NCI-H2081 treated with DMSO at 0.1 percent for 48 hours (cell line): Measurements from ENCODE around the gene CHPF2.

Experiments
- DNase-seq: peaks from one replicate; lab custom pipeline; 2025; lab: John Stamatoyannopoulos, UW

CHPF2 gene

GRCh38 chr7:151246851-151247580 is 14.7 kb downstream of the CHPF2 start:
- no peak for DNase-seq

DNA sequence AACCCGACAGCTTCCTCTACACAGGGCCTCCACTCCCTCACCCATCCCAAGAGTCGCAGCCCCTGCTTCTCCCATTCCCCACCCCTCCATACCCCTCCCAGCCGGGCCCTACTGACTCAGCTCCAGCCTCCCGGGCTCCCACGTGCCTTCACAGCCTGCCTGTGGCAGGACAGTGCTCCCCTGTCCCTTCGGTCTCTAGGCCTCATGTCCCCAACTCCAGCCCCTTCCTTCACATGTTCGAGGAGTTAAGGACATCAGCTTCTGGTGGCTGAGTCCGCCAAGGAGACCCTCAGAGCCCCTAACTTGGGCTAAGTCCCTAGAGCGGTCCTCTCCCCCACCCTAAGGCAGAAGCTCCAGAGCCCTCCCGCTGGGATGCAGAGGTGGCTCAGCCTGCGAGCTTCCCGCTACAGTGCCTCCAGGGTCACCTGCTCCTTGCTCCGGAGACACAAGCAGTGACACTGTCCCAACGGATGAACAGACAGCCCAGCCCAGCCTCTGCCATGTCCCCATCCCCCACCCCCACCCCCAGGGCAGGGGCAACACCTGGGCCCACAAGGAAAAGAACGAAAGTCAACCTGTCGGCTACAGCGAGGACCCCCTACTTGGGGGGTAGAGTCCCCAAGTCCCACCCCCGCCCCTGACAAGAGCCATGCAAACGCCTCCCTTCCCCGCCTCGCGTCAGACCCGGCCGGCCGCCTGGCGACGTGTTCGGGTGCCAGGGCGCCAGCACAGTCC is 15.5 kb downstream of the CHPF2 start:
- no peak for DNase-seq

DNA sequence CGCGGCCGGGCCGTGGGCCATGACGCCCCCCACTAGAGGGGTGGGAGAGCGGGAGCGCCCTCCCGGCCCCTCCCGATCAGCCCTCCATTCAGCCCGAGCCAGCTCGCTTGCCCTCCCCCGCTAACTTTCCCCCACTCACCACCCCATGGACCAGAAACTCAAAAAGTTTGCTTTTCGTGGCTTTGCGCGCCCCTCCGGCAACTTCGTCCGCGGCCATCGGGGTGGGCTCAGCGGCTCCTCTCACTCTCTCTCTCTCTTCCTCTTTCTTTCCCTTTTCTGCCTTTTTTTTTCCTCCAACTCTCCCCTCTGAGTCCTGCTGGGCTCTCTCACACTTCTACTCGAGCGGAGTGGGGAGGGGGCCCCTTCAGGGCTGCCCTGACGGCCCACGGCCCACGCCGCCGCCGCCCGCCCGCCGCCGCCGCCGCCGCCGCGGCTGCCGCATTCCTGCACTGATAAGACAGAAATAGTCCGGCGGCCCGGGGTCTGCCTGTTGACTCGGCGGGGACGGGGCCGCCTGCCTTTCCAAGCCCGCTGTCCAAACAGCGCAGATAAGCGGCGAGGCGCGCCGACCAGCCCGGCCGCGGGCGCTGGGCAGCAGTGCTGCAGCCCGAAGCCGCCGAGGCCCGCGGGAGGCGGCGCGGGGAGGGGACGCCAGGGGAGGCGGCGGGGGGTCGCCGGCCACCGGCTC is 16.2 kb downstream of the CHPF2 start, which contains the start of gene SMARCD3:
TSS of gene SMARCD3 (minus strand) at position 349 of the 688 bp plus-strand sequence. CDS start at position 217, 132 bp downstream.
- no peak for DNase-seq

DNA sequence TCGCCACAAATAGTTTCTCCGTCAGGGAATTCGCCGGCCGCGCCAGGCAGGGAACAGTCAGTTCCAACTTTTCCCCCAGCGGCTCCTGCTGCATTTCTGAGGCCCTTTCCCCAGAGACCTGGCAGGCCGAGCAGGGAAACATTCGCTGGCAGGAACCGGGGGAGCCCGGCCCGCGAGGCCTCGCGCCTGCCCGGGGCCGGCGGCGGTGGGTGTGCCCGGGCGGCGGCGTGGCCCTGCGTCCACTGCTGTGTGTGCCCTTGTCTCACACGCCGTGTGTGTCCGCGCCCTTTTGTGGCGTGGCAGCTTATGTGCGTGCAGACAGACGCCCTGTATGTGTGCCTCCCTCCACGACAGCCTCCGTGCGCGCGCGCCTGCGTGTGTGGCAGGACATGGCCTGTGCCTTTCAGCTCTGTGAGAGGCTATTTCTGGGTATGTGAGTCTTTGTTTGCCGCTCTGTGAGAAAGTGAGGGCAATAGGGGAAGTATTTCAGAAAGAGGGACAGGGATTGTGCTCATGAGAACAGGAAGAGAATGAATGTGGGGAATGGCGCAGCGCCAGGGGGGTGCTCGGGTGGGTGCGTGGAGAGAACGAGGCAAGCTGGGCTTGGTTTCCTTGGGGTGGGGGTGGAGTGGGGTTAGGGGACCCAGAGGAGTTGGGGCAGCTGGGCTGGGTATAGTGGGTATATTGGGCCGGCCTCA is 16.9 kb downstream of the CHPF2 start:
- DNase-seq, result no peak

- no peak for DNase-seq
Observed at GRCh38 chr7:151249732-151250072, 17.4 kb downstream of the CHPF2 start.

DNA sequence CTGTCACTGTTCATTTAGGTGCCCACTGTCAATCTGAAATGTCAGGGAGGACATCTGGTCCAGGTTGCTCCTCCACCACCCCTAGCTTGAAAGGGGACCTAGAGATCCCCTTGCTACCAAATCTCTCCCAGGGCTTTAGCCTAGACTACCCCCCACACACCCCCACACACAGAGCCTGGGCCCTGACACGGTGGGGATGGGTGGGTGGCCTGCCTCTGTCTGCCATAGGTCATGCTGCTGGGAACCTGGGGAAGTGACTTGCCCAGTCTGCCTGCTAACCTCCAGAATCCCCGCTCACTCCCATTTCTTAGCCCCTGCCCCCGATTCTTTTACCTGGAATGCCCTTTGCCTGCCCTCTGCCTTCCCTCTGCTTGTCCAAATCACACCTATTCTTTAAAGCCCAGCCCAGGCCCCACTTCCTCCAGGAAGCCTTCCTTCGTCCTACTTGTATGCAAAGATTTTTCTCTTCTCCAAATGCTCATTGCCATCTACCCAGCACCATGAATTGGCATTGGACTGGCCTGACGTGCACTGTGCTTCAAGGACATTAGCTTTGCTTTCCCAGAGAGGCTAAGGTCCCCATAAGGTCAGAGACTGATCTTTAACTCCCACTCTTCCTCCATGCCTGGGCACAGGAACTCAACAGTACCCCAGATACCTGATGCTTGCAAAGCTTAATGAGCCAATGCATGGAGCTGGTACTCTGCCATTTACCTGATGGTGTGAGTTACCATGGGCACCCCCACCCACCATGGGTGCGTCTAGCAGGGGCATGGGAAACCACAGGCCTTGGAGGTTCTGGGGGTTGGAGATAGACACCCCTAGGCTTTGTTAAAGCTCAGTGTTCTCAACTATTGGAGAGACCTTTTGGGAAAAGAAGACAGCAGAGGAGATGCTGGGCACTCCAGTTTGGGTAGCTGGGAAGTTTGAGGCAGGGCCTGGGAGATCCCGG is 18.2 kb downstream of the CHPF2 start:
- DNase-seq, result no peak

- DNase-seq, result no peak
Observed at GRCh38 chr7:151251328-151251688, 19.0 kb downstream of the CHPF2 start.

- DNase-seq, result no peak
Observed at GRCh38 chr7:151251689-151252560, 19.6 kb downstream of the CHPF2 start.

GRCh38 chr7:151252561-151252835 is 20.2 kb downstream of the CHPF2 start:
- DNase-seq, result no peak

GRCh38 chr7:151252961-151253711 is 20.9 kb downstream of the CHPF2 start:
- DNase-seq, result no peak

DNA sequence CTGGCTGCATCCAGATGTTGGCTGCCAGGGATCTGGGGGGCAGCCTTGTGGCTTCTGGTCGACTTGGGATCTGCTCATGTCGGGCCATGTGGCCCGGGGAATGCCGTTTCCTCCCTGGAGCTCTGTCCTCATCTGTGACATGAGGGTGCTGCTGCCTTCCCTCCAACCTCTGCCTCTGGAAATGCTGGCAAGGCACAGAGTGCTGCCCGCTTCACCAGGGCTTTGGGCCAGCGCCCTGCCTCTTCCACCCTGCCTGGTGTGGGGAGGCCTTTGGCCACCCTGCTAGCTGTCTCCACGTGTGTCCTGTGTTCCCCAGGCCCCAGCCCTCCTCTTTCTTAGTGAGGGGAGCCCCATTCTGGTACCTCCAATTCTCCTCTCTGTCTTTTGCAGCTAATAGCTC is 22.0 kb downstream of the CHPF2 start:
- no peak for DNase-seq

GRCh38 chr7:151254851-151255250 is 22.6 kb downstream of the CHPF2 start:
- no peak for DNase-seq

DNA sequence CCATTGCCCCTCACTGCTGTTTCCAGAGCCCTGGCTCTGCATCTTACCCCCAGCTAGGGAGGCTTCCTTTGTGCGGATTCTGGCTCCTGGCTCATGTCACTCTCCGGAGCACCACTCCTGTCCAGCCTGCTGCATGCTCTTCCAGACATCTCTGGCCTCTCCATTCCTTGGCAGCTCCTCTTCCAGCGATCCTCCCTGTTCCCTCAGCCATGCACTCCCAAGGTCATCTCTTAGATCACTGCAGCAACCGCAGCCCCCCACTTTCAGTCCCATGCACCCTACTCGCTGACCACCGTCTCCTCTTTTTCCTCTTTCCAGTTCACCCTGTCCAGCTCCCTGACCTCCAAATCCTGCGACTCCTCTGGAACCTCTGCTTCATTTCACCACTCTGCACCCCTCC is 23.1 kb downstream of the CHPF2 start:
- DNase-seq, result no peak

DNA sequence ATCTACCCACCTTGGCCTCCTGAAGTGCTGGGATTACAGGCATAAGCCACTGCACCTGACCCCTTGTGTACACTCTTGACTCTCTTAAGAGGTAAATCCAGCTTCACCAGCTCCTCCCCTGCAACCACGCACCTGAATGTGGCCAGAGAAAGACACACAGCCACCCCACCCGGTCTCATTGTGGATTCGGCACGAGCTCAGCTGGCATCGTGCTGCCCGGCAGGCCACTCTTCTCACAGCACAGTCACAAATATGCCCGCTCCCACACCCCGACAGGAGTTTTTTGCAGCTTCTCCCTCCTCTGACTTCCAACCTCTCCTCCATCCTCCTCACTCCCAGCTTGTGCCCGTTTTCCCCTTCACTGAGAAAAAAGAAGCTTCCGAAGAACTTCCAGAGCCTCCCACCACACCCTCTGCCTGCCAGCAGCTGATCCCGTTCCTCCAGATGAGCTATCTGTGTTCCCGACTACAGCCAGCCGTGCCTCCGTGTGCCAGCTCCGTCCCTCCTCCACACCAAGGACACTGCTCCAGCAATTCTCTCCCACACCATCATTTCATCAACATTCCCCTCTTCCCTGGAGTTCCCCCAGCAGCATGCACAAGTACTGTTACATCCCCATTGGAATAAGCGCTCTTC is 24.2 kb downstream of the CHPF2 start:
- no peak for DNase-seq

GRCh38 chr7:151257990-151258389 is 25.7 kb downstream of the CHPF2 start:
- DNase-seq, result no peak

DNA sequence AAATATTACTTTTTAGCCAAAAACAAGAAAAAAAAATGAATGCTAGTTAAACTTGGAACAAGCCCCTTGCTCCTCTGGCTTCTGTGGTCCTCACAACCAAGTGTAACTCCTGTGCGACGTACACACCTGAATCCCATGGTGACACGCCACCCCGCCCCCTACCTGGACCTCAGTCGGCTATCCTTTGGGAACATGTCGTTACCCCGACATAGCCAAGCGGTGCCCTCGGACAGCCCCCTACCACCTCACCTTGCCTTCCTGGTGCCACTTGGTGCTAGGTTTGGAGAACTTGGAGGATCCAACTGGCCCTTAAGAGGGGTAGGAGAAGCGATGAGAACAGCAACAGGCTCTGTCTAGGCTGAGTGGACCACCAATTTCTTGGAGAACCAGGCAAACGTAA is 28.2 kb downstream of the CHPF2 start:
- no peak for DNase-seq

DNA sequence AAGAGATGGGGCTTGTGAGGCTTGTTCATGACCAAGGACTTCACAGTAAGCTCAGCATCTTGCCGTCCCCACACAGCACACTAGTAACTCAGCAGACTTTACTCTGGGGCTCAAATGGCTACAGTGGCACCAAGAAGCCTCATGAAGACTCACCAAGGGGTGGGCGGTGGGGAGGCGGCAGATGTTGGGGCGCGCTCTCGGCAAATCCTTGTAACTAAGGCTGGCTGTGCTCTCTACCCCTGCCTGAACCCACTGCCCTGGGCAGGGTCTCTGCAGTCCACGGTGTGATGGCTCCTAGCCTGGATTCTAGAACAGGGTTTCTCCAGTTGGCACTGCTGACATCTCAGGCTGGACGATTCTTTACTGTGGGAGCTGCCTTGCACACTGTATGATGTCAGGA is 28.6 kb downstream of the CHPF2 start:
- no peak for DNase-seq

- no peak for DNase-seq
Observed at GRCh38 chr7:151261529-151261928, 29.2 kb downstream of the CHPF2 start.

DNA sequence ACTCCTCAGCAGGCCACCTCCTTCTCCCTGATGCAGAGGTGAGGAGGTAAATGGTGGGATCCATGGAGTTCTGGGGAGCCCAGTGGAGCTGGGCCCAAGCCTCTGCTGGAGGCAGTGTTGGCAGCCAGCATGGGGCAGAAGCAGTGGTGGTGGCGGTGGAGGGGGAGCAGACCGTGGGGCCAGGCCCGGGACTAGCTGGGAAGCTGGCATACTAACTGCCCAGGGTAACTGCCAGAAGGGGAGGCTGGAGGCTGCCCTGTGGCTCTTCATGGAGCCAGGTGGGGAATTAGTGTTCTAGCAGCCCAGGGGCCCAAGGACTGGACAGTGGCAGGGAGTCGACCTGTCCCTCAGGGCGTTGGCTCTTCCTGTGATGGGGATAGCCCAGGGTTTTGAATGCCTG is 32.3 kb downstream of the CHPF2 start:
- DNase-seq, result no peak
